HepG2 (cell line): ENCODE data around the gene ABHD2. TPM values are rescaled to one million over a fixed set of nuclear protein-coding genes. Genes with fewer than 3 reads are reported as not detected.
A peak's percentile ranks its signal among the peaks of the same experiment; 100 is the strongest.

Experiments used
- CHCHD3 ChIP-seq: sonication (generic); formaldehyde crosslinking; IDR thresholded peaks from 2 replicates; pipeline ENCODE4 v1.8.0; 2022; ENCODE audit warnings: mild to moderate bottlenecking, missing genetic modification reagents, moderate library complexity
- FOXC1 ChIP-seq: sonication (generic); formaldehyde crosslinking; IDR thresholded peaks from 2 replicates; pipeline ENCODE4 v1.8.0; 2022; ENCODE audit warnings: mild to moderate bottlenecking, missing genetic modification reagents, borderline replicate concordance
- GFI1 ChIP-seq: sonication (generic); formaldehyde crosslinking; IDR thresholded peaks from 2 replicates; pipeline ENCODE4 v1.5.0; 2020; ENCODE audit warnings: missing genetic modification reagents, mild to moderate bottlenecking, borderline replicate concordance
- KLF9 ChIP-seq: IDR thresholded peaks from 2 replicates; pipeline ENCODE4 v1.6.1; 2016; ENCODE audit warnings: low read depth
- NAIF1 ChIP-seq: sonication (generic); formaldehyde crosslinking; IDR thresholded peaks from 2 replicates; pipeline ENCODE4 v1.5.0; 2020; ENCODE audit warnings: mild to moderate bottlenecking, missing genetic modification reagents, borderline replicate concordance
- NFE2 ChIP-seq: sonication (generic); formaldehyde crosslinking; IDR thresholded peaks from 2 replicates; pipeline ENCODE4 v1.4.0; 2020; ENCODE audit warnings: missing genetic modification reagents
- NR2C2 ChIP-seq: sonication (generic); formaldehyde crosslinking; IDR thresholded peaks from 2 replicates; pipeline ENCODE4 v1.4.0; 2020; ENCODE audit warnings: missing genetic modification reagents, mild to moderate bottlenecking, moderate library complexity, borderline replicate concordance
- NR2F1 ChIP-seq, 2 experiments: fragments of 450-650 bp in 1 of 2; formaldehyde crosslinking in 1 of 2; IDR thresholded peaks; 2 replicates each; pipeline versions ENCODE4 v1.5.0 to v1.6.1; 2016 to 2020; ENCODE audit warnings: mild to moderate bottlenecking in 1 of 2, missing compliant biosample characterization in 1 of 2, missing genetic modification reagents in 1 of 2, moderate library complexity in 1 of 2
- NRL ChIP-seq: sonication (generic); formaldehyde crosslinking; IDR thresholded peaks from 2 replicates; pipeline ENCODE4 v1.5.0; 2020; ENCODE audit warnings: missing genetic modification reagents, mild to moderate bottlenecking, moderate library complexity, borderline replicate concordance
- PHF8 ChIP-seq: sonication (generic); formaldehyde crosslinking; IDR thresholded peaks from 2 replicates; pipeline ENCODE4 v1.5.0; 2020; ENCODE audit warnings: missing genetic modification reagents
- SNAPC2 ChIP-seq: sonication (generic); formaldehyde crosslinking; IDR thresholded peaks from 2 replicates; pipeline ENCODE4 v1.8.1; 2022; ENCODE audit warnings: mild to moderate bottlenecking, missing genetic modification reagents
- SOX5 ChIP-seq: IDR thresholded peaks from 2 replicates; pipeline ENCODE4 v1.6.1; 2016; ENCODE audit warnings: borderline replicate concordance
- ZBTB38 ChIP-seq: sonication (generic); formaldehyde crosslinking; IDR thresholded peaks from 2 replicates; pipeline ENCODE4 v1.5.1; 2020; ENCODE audit warnings: mild to moderate bottlenecking, missing genetic modification reagents
- ZMYM3 ChIP-seq: sonication (generic); formaldehyde crosslinking; IDR thresholded peaks from 2 replicates; pipeline ENCODE4 v1.5.1; 2020; ENCODE audit warnings: mild to moderate bottlenecking, missing genetic modification reagents
- ZNF430 ChIP-seq: sonication (generic); formaldehyde crosslinking; IDR thresholded peaks from 2 replicates; pipeline ENCODE4 v1.9.0; 2021; ENCODE audit warnings: mild to moderate bottlenecking, missing genetic modification reagents
- ZNF510 ChIP-seq: sonication (generic); formaldehyde crosslinking; IDR thresholded peaks from 2 replicates; pipeline ENCODE4 v1.4.0; 2020; ENCODE audit warnings: low read depth, mild to moderate bottlenecking, missing genetic modification reagents
- polyA plus RNA-seq, 8 experiments: library from polyadenylated mRNA; depleted of rRNA in 3 of 8; stranded (reverse) in 7 of 8; unstranded in 1 of 8; fragments of >200 nt; fragmentation: Illumina TruSeq in 4 of 8; extraction: Trizol in 4 of 8; gene quantifications; 2 replicates each; pipeline versions ENCODE4 v1.2.1 to v1.2.3, GENCODE V29; 2011 to 2016; ENCODE audit warnings: low read depth in 4 of 8, missing spikeins in 1 of 8, mixed read lengths in 1 of 8; ENCODE audit not compliant: insufficient read depth in 1 of 8
- total RNA-seq, 5 experiments: library from RNA; depleted of rRNA; stranded (reverse); fragments of >200 nt; fragmentation: Illumina TruSeq; extraction: Trizol; gene quantifications; 2 replicates each; pipeline ENCODE4 v1.2.3, GENCODE V29; 2016; ENCODE audit warnings: low read depth in 1 of 5
- TF ChIP-seq, protein P1 (sequence below): sonication (generic); formaldehyde crosslinking; IDR thresholded peaks from 2 replicates; pipeline ENCODE4 v1.5.1; 2020; ENCODE audit warnings: missing genetic modification reagents, mild to moderate bottlenecking, borderline replicate concordance
- TF ChIP-seq, protein P2 (sequence below): sonication (generic); formaldehyde crosslinking; IDR thresholded peaks from 2 replicates; pipeline ENCODE4 v1.8.1; 2023; ENCODE audit warnings: mild to moderate bottlenecking, missing genetic modification reagents
- TF ChIP-seq, protein P3 (sequence below): sonication (generic); formaldehyde crosslinking; IDR thresholded peaks from 2 replicates; pipeline ENCODE4 v1.4.0; 2020; ENCODE audit warnings: missing genetic modification reagents
- TF ChIP-seq, protein P4 (sequence below): sonication (generic); formaldehyde crosslinking; IDR thresholded peaks from 2 replicates; pipeline ENCODE4 v1.8.0; 2022; ENCODE audit warnings: mild to moderate bottlenecking, missing genetic modification reagents; ENCODE audit not compliant: insufficient replicate concordance
- TF ChIP-seq, protein P5 (sequence below): sonication (generic); formaldehyde crosslinking; IDR thresholded peaks from 2 replicates; pipeline ENCODE4 v1.5.1; 2020; ENCODE audit warnings: mild to moderate bottlenecking, missing genetic modification reagents, moderate library complexity

The ABHD2 gene
- total and polyA plus RNA-seq, 2 of the 13 experiments (the other 11 are each of a cell fraction or from before 2014, with no cell fraction given) = 14.8 to 22.4 TPM

DNA sequence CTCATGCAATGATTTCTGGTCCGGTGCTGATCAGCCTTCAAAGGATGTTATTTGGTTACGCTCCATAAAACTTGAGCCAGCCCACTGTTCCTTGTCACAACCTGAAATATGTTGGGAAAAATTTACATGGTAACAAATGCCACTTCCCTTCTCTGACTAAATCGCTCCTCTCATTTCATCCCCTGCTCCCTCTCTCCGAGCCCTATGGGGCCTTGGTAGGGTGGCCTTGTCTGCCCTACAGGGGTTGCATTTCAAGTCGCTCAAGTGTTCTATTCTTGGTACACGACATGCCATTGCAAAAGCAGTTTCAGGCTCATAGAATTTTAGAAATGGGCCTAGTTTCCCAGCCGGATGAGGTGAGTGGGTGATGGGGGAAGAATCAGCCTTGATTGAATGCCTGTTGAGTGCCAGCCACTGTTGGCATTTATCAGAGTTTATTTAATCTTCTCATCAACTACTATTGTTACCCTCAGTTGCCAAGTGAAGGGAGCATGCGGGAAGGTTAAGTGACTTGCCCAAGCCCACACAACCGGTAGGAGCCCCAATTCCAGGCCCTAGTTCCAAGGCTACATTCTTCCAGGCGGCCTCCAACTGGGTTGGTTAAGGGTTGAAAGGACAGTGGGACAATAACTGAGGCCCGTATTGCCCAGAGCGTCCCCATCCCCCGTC, 961 bp upstream of the ABHD2 start (continued):
- TF ChIP-seq NRL (CRISPR knock-in tag) (0 out of 2 replicates have a peak, but pooled peaks have one; percentile 36), NFE2 (no peak), CHCHD3 (CRISPR knock-in tag) (no peak), ZBTB38 (CRISPR knock-in tag) (0 out of 2 replicates have a peak, but pooled peaks have one; percentile 7), PHF8 (CRISPR knock-in tag) (no peak), ZMYM3 (CRISPR knock-in tag) (peak; percentile 63; the same call in 1 of the 2 replicates), SNAPC2 (CRISPR knock-in tag) (peak; percentile 54; the same call in 1 of the 2 replicates), KLF9 (no peak), FOXC1 (CRISPR knock-in tag) (0 out of 2 replicates have a peak, but pooled peaks have one; percentile 75), GFI1 (CRISPR knock-in tag) (0 out of 2 replicates have a peak, but pooled peaks have one; percentile 24), NR2F1 (CRISPR knock-in tag; IDR thresholded peaks at IDR 0.05) (no peak), SOX5 (CRISPR knock-in tag) (no peak), ZNF510 (no peak), ZNF430 (CRISPR knock-in tag) (0 out of 2 replicates have a peak, but pooled peaks have one; percentile 17), NR2C2 (no peak), NAIF1 (CRISPR knock-in tag) (no peak)
- TF ChIP-seq, protein P1, sequence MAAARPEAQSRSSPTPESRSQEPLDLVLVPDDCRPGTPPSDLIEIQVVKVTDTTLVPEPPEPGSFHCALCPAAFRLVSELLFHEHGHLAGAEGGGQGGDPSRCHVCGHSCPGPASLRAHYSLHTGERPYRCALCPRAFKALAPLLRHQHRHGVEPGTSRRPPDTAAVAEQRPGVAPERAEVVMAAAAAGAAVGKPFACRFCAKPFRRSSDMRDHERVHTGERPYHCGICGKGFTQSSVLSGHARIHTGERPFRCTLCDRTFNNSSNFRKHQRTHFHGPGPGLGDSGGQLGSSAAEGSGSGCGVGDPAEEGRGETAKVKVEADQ (CRISPR knock-in tag) = 0 out of 2 replicates have a peak, but pooled peaks have one; percentile 21
- TF ChIP-seq, protein P2, sequence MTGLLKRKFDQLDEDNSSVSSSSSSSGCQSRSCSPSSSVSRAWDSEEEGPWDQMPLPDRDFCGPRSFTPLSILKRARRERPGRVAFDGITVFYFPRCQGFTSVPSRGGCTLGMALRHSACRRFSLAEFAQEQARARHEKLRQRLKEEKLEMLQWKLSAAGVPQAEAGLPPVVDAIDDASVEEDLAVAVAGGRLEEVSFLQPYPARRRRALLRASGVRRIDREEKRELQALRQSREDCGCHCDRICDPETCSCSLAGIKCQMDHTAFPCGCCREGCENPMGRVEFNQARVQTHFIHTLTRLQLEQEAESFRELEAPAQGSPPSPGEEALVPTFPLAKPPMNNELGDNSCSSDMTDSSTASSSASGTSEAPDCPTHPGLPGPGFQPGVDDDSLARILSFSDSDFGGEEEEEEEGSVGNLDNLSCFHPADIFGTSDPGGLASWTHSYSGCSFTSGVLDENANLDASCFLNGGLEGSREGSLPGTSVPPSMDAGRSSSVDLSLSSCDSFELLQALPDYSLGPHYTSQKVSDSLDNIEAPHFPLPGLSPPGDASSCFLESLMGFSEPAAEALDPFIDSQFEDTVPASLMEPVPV = 0 out of 2 replicates have a peak, but pooled peaks have one; percentile 16
- TF ChIP-seq, protein P3, sequence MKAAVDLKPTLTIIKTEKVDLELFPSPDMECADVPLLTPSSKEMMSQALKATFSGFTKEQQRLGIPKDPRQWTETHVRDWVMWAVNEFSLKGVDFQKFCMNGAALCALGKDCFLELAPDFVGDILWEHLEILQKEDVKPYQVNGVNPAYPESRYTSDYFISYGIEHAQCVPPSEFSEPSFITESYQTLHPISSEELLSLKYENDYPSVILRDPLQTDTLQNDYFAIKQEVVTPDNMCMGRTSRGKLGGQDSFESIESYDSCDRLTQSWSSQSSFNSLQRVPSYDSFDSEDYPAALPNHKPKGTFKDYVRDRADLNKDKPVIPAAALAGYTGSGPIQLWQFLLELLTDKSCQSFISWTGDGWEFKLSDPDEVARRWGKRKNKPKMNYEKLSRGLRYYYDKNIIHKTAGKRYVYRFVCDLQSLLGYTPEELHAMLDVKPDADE = no peak
- TF ChIP-seq, protein P4, sequence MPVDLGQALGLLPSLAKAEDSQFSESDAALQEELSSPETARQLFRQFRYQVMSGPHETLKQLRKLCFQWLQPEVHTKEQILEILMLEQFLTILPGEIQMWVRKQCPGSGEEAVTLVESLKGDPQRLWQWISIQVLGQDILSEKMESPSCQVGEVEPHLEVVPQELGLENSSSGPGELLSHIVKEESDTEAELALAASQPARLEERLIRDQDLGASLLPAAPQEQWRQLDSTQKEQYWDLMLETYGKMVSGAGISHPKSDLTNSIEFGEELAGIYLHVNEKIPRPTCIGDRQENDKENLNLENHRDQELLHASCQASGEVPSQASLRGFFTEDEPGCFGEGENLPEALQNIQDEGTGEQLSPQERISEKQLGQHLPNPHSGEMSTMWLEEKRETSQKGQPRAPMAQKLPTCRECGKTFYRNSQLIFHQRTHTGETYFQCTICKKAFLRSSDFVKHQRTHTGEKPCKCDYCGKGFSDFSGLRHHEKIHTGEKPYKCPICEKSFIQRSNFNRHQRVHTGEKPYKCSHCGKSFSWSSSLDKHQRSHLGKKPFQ = no peak
- TF ChIP-seq, protein P5, sequence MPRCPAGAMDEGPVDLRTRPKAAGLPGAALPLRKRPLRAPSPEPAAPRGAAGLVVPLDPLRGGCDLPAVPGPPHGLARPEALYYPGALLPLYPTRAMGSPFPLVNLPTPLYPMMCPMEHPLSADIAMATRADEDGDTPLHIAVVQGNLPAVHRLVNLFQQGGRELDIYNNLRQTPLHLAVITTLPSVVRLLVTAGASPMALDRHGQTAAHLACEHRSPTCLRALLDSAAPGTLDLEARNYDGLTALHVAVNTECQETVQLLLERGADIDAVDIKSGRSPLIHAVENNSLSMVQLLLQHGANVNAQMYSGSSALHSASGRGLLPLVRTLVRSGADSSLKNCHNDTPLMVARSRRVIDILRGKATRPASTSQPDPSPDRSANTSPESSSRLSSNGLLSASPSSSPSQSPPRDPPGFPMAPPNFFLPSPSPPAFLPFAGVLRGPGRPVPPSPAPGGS (CRISPR knock-in tag) = 0 out of 2 replicates have a peak, but pooled peaks have one; percentile 12
